Hepatocyte (in vitro differentiated cells): Measurements from ENCODE around the gene RGS8. TPM values are rescaled to one million over a fixed set of nuclear protein-coding genes. Genes with fewer than 3 reads are reported as not detected.

Source experiments
- DNase-seq: peaks from one replicate; pipeline ENCODE4 v3.0.0-alpha.2; 2016; ENCODE audit warnings: low spot score
- H2AFZ ChIP-seq: fragments of 200-600 bp; sonication (generic); 2 replicates; pipeline ENCODE4 v1.6.0; 2016; ENCODE audit warnings: antibody characterized with exemption, mild to moderate bottlenecking
- H3K27ac ChIP-seq: fragments of 200-600 bp; sonication (generic); 2 replicates; pipeline ENCODE4 v1.5.1; 2016; ENCODE audit warnings: mild to moderate bottlenecking
- H3K27me3 ChIP-seq: fragments of 200-600 bp; sonication (generic); 2 replicates; pipeline ENCODE4 v1.6.1; 2016
- H3K36me3 ChIP-seq: fragments of 200-600 bp; sonication (generic); replicated peaks from 2 replicates; pipeline ENCODE4 v1.5.1; 2016; ENCODE audit warnings: low read depth; ENCODE audit not compliant: insufficient read depth
- H3K4me1 ChIP-seq: fragments of 200-600 bp; sonication (generic); 2 replicates; pipeline ENCODE4 v1.5.1; 2016; ENCODE audit warnings: mild to moderate bottlenecking, moderate library complexity; ENCODE audit not compliant: insufficient read depth
- H3K4me2 ChIP-seq: fragments of 200-600 bp; sonication (generic); 2 replicates; pipeline ENCODE4 v1.6.0; 2016
- H3K4me3 ChIP-seq: fragments of 200-600 bp; sonication (generic); 2 replicates; pipeline ENCODE4 v1.5.1; 2016; ENCODE audit warnings: mild to moderate bottlenecking
- H3K79me2 ChIP-seq: fragments of 200-600 bp; sonication (generic); 2 replicates; pipeline ENCODE4 v1.6.0; 2017; ENCODE audit warnings: mild to moderate bottlenecking
- H3K9me2 ChIP-seq: fragments of 200-600 bp; sonication (generic); replicated peaks from 2 replicates; pipeline ENCODE4 v1.6.0; 2017; ENCODE audit warnings: mild to moderate bottlenecking; ENCODE audit not compliant: insufficient read depth
- H3K9me3 ChIP-seq: fragments of 200-600 bp; sonication (generic); 2 replicates; pipeline ENCODE4 v1.5.1; 2016; ENCODE audit warnings: low read depth, mild to moderate bottlenecking
- H4K20me1 ChIP-seq: fragments of 200-600 bp; sonication (generic); 2 replicates; pipeline ENCODE4 v1.6.0; 2016; ENCODE audit warnings: mild to moderate bottlenecking; ENCODE audit not compliant: insufficient read depth, poor library complexity, severe bottlenecking
- EZH2 ChIP-seq: fragments of 200-600 bp; sonication (generic); IDR thresholded peaks from 2 replicates; pipeline ENCODE4 v1.6.1; 2016; ENCODE audit warnings: antibody characterized with exemption, mild to moderate bottlenecking, borderline replicate concordance
- EZH2phosphoT487 ChIP-seq: fragments of 200-600 bp; sonication (generic); IDR thresholded peaks from one replicate; pipeline ENCODE4 v1.6.1; 2018; ENCODE audit warnings: antibody characterized with exemption, mild to moderate bottlenecking, low read depth, moderate library complexity; ENCODE audit not compliant: unreplicated experiment, severe bottlenecking
- WGBS: methylation state at CpG from one replicate; pipeline ENCODE4 v1.1.6; 2016; ENCODE audit warnings: low lambda C conversion rate; ENCODE audit errors: missing lambda C conversion rate; 5-methylcytosine and 5-hydroxymethylcytosine counted together
- polyA plus RNA-seq: library from polyadenylated mRNA; unstranded; fragments of >200 nt; fragmentation: Nextera tagmentation; extraction: Ambion mirVana; gene quantifications from 2 replicates; pipeline ENCODE4 v1.2.1, GENCODE V29; 2016
- total RNA-seq: library from RNA; depleted of rRNA; stranded (reverse); fragments of >200 nt; gene quantifications from 2 replicates; pipeline ENCODE4 v1.2.3, GENCODE V29; 2014
- TF ChIP-seq, protein P1 (sequence below): fragments of 200-600 bp; sonication (generic); IDR thresholded peaks from 2 replicates; pipeline ENCODE4 v1.5.1; 2016; ENCODE audit warnings: antibody characterized with exemption, mild to moderate bottlenecking; ENCODE audit not compliant: poor library complexity

Gene RGS8
- total and polyA plus RNA-seq, 2 experiments from 2014 or later = not detected

- Histone ChIP-seq H4K20me1 (no peaks in the 10 kb centered on the region), H3K27me3 (no peaks in the 10 kb centered on the region), H3K9me2 (no peaks in the 10 kb centered on the region), H3K9me3 (no peaks in the 10 kb centered on the region), H3K36me3 (no peaks in the 10 kb centered on the region), H3K27ac (no peak overlapping the region), H2AFZ (no peak overlapping the region), H3K79me2 (no peaks in the 10 kb centered on the region), H3K4me3 (no peak overlapping the region), H3K4me2 (no peak overlapping the region), H3K4me1 (no peaks in the 10 kb centered on the region)
- no peak for TF ChIP-seq EZH2
- TF ChIP-seq, protein P1, sequence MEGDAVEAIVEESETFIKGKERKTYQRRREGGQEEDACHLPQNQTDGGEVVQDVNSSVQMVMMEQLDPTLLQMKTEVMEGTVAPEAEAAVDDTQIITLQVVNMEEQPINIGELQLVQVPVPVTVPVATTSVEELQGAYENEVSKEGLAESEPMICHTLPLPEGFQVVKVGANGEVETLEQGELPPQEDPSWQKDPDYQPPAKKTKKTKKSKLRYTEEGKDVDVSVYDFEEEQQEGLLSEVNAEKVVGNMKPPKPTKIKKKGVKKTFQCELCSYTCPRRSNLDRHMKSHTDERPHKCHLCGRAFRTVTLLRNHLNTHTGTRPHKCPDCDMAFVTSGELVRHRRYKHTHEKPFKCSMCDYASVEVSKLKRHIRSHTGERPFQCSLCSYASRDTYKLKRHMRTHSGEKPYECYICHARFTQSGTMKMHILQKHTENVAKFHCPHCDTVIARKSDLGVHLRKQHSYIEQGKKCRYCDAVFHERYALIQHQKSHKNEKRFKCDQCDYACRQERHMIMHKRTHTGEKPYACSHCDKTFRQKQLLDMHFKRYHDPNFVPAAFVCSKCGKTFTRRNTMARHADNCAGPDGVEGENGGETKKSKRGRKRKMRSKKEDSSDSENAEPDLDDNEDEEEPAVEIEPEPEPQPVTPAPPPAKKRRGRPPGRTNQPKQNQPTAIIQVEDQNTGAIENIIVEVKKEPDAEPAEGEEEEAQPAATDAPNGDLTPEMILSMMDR = no peak
- TF ChIP-seq EZH2phosphoT487 = no peak
- 60% methylated on average over 1 of the region's 1 CpG for WGBS
- no peak for DNase-seq
These were observed 37.1 kb upstream of the RGS8 start for GRCh38 chr1:182721525-182721924.

DNA sequence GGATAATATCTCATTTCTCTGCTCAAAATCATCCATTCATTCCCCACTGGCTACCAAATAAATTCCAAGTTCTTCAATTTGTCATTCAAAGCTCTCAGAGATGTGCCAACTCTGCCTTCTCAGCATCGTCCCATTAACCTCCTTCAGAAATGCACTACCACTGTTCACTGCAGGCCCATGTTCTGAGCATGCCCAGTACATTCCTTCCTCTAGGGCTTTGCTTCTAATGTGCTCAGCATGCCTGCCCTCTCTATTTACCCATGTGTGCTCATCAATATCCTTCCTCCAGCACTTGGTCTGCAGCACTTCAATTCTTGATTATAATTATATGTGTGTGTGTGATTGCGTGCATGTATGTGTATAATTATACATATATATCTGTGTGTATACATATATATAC is 36.1 kb upstream of the RGS8 start:
- no peaks in the 10 kb centered on the region for H3K36me3 ChIP-seq
- DNase-seq = no peak

DNA sequence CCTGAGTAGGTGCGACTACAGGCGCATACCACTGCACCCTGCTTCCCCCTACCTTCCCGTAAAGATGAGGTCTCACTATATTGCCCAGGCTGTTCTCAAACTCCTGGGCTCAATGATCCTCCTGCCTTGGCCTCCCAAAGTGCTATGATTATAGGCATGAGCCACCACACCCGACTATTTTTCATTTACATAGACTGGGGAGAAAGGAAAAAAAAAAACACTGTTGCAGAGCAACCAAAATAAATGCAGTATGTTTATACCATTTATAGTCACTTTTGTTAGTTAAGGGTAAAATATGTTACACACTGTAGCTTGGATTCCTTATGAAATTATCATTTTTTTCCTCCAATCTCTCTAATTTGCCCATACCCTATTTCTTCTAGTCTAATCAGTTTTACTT is 35.2 kb upstream of the RGS8 start:
- H3K27ac ChIP-seq = no peak overlapping the region
- no peaks in the 10 kb centered on the region for H3K9me2 ChIP-seq
- H2AFZ ChIP-seq = no peak overlapping the region
- no peaks in the 10 kb centered on the region for H3K79me2 ChIP-seq
- no peaks in the 10 kb centered on the region for H3K9me3 ChIP-seq
- no peaks in the 10 kb centered on the region for H4K20me1 ChIP-seq
- WGBS = 95% methylated on average over 4 of the region's 4 CpGs
- DNase-seq = no peak
- no peak overlapping the region for H3K4me3 ChIP-seq
- no peaks in the 10 kb centered on the region for H3K4me1 ChIP-seq
- H3K27me3 ChIP-seq = no peaks in the 10 kb centered on the region
- no peak overlapping the region for H3K4me2 ChIP-seq
- no peaks in the 10 kb centered on the region for H3K36me3 ChIP-seq
- TF ChIP-seq, protein P1 = no peak
- TF ChIP-seq EZH2 (no peak), EZH2phosphoT487 (no peak)

More for the DNA sequence above, 36.1 kb upstream of the RGS8 start:
- Histone ChIP-seq H4K20me1 (no peaks in the 10 kb centered on the region), H3K79me2 (no peaks in the 10 kb centered on the region), H2AFZ (no peak overlapping the region), H3K4me2 (no peak overlapping the region), H3K9me2 (no peaks in the 10 kb centered on the region), H3K4me1 (no peaks in the 10 kb centered on the region), H3K4me3 (no peak overlapping the region), H3K27ac (no peak overlapping the region), H3K9me3 (no peaks in the 10 kb centered on the region), H3K27me3 (no peaks in the 10 kb centered on the region)
- TF ChIP-seq, protein P1 = peak; percentile 18
- TF ChIP-seq EZH2 = no peak
- 76% methylated on average over 2 of the region's 2 CpGs for WGBS

DNA sequence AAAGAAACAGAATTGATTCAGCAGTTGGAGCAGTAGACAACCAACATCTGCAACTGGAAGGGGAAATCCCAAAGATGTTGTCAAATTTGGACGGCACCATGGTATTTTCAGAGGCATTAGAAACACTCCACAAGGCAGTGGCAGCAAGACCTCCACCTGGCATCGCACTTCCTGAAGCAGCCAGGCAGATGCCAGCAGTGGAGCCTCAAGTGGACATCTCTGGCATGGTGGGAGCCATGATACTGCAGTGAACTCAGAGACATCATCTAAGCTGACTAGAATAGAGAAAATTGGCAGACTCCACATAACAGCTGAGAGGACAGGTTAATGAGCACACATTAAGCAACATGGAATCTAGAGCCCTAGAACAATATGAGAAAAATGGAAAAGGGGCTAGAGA is 33.9 kb upstream of the RGS8 start:
- Histone ChIP-seq H3K27me3 (no peaks in the 10 kb centered on the region), H4K20me1 (no peaks in the 10 kb centered on the region), H3K4me1 (no peaks in the 10 kb centered on the region), H3K79me2 (no peaks in the 10 kb centered on the region), H2AFZ (no peak overlapping the region), H3K36me3 (no peaks in the 10 kb centered on the region), H3K4me2 (no peak overlapping the region), H3K9me2 (no peaks in the 10 kb centered on the region), H3K9me3 (no peaks in the 10 kb centered on the region), H3K4me3 (no peak overlapping the region), H3K27ac (no peak overlapping the region)
- TF ChIP-seq EZH2phosphoT487 = no peak
- TF ChIP-seq EZH2 = no peak
- TF ChIP-seq, protein P1 = no peak
- no peak for DNase-seq
- WGBS = 92% methylated on average over 2 of the region's 2 CpGs
